RWPE2 (cell line): ENCODE results near the gene PCDHGA2.
A peak's percentile ranks its signal among the peaks of the same experiment; 100 is the strongest.

Experiments
- ATAC-seq: fragments of 200-7000 bp; cut with Tn5 transposase; 3 replicates; pipeline ENCODE4 v1.9.1; 2021; ENCODE audit warnings: low read depth
- DNase-seq: peaks from one replicate; pipeline ENCODE4 v3.0.0-alpha.2; 2020; ENCODE audit warnings: low spot score
- H3K27ac ChIP-seq: fragments of 450-650 bp; 2 replicates; pipeline ENCODE4 v1.5.1; 2017; ENCODE audit warnings: mild to moderate bottlenecking; ENCODE audit not compliant: poor library complexity, severe bottlenecking
- H3K27me3 ChIP-seq: fragments of 250-450 bp; sonication (Bioruptor Pico); 2 replicates; pipeline ENCODE4 v1.5.1; 2021; ENCODE audit warnings: mild to moderate bottlenecking, moderate library complexity; ENCODE audit not compliant: insufficient read depth, poor library complexity, severe bottlenecking
- H3K36me3 ChIP-seq: fragments of 250-450 bp; sonication (Bioruptor Pico); 2 replicates; pipeline ENCODE4 v1.5.1; 2020; ENCODE audit warnings: low read depth, mild to moderate bottlenecking, moderate library complexity
- H3K4me1 ChIP-seq: fragments of 250-450 bp; sonication (Bioruptor Pico); 2 replicates; pipeline ENCODE4 v1.5.1; 2021; ENCODE audit warnings: mild to moderate bottlenecking, moderate library complexity; ENCODE audit not compliant: insufficient read depth, poor library complexity, severe bottlenecking
- H3K4me3 ChIP-seq: fragments of 250-450 bp; sonication (Bioruptor Pico); 2 replicates; pipeline ENCODE4 v1.5.1; 2021; ENCODE audit warnings: mild to moderate bottlenecking, moderate library complexity; ENCODE audit not compliant: severe bottlenecking
- H3K9me3 ChIP-seq: fragments of 250-450 bp; sonication (Bioruptor Pico); 2 replicates; pipeline ENCODE4 v1.5.1; 2021; ENCODE audit warnings: mild to moderate bottlenecking, moderate library complexity; ENCODE audit not compliant: severe bottlenecking
- CTCF ChIP-seq: fragments of 450-650 bp; IDR thresholded peaks from one replicate; pipeline ENCODE4 v1.5.1; 2017; ENCODE audit warnings: mild to moderate bottlenecking, moderate library complexity; ENCODE audit not compliant: poor library complexity, severe bottlenecking

The PCDHGA2 gene

GRCh38 chr5:141319202-141319601, 19.4 kb upstream of the PCDHGA2 start:
- DNase-seq (no peak), ATAC-seq (no peak)
- no peaks in the 10 kb centered on the region for H3K4me1 ChIP-seq
- no peak overlapping the region for H3K27ac ChIP-seq
- no peak for TF ChIP-seq CTCF
- H3K9me3 ChIP-seq: peaks cover 36% of the 10 kb centered on the region
- H3K27me3 ChIP-seq: no peaks in the 10 kb centered on the region
- H3K4me3 ChIP-seq: no peak overlapping the region
- H3K36me3 ChIP-seq: peaks cover 24% of the 10 kb centered on the region

DNA sequence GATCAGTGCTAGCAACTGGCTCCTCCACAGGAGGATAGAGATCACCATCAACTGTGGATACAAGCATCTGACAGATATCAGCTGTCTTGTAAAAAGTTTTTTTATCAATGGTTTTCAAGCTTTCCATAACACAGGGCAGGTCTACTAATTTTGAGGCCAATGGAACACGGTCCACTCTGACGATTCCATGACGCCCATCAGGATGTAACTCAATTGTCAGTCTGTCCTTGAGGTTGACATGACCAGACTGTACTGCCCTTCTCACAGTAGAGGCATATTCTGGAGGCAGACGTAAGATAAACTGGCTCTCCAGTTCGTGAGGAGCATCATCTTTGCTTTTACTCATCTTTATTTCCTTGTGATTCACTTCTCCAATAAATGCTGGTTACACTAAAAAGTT, 18.9 kb upstream of the PCDHGA2 start:
- H3K4me3 ChIP-seq: peak overlapping the region; percentile 57
- peaks cover 36% of the 10 kb centered on the region for H3K9me3 ChIP-seq
- no peak for TF ChIP-seq CTCF
- H3K27me3 ChIP-seq: no peaks in the 10 kb centered on the region
- H3K4me1 ChIP-seq: no peaks in the 10 kb centered on the region
- peak overlapping the region; percentile 83 for H3K27ac ChIP-seq
- DNase-seq (no peak), ATAC-seq (no peak)
- peaks cover 24% of the 10 kb centered on the region for H3K36me3 ChIP-seq

DNA sequence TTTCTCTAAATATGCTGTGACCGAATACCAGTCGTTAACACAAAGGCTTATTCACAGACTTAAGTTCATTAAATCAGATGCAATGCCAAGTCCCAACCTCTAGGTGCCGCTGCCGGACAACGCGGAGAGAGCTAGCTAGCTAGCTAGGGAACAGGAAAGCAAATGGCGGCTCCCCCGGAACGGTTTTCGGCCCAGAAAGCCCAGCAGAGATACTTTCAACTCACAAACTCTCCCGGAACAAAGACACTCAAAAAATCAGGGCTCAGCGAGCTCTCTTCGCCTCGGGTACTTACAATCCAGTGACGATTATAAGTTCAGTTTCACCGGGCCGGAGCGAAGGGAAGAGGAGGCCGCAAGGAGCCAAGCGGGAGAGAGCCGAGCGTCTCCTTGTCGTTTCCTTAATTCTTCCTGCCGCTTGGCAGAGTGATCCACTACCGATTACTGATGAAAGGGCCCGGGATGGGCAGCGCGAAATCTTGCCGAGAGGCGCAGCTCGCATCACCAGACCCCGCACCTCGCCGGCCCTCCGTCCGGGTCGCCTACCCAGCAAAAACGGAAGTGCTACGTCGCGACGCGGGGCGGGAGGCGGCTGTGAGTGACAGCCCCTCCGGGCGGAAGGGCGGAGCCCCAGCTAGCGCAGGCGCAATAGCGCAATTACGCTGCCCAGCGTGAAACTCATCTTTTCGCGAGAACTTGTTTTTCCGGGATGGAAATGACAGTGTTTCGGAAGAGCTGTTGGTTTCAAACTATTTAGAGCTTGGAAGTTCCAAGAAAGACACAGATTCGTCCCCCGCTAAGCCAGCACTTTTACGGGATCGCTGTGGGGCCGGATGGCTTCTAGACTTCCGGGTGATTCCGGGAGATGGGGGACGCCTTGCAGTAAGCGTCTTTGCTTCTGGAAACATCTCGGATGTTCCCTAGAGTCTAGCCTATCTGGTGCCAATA, 18.1 kb upstream of the PCDHGA2 start, which contains the start of gene TAF7:
TAF7 (minus strand) TSS at position 560 of the 945 bp plus-strand sequence. CDS start 740 bp downstream, outside the sequence.
- H3K4me1 ChIP-seq: no peaks in the 10 kb centered on the region
- DNase-seq (peak; percentile 90), ATAC-seq (peak; percentile 87)
- H3K27me3 ChIP-seq: no peaks in the 10 kb centered on the region
- peak; percentile 98 for TF ChIP-seq CTCF
- H3K9me3 ChIP-seq: peaks cover 36% of the 10 kb centered on the region
- peak within 1 kb of the TSS; percentile 57 for H3K4me3 ChIP-seq
- H3K36me3 ChIP-seq: peaks cover 24% of the 10 kb centered on the region
- peak within 1 kb of the TSS; percentile 83 for H3K27ac ChIP-seq

- Histone ChIP-seq H3K4me3 (no peak overlapping the region), H3K4me1 (peaks cover 4% of the 10 kb centered on the region), H3K27ac (no peak overlapping the region), H3K36me3 (peaks cover 24% of the 10 kb centered on the region), H3K9me3 (peaks cover 26% of the 10 kb centered on the region), H3K27me3 (no peaks in the 10 kb centered on the region)
- no peak for ATAC-seq
- no peak for DNase-seq
- TF ChIP-seq CTCF: no peak
These were observed 16.3 kb upstream of the PCDHGA2 start for GRCh38 chr5:141322261-141322660.
